Spleen (tissue), 11 donors: ENCODE results near the gene USP2. TPM values are rescaled to one million over a fixed set of nuclear protein-coding genes. Genes with fewer than 3 reads are reported as not detected.

ENCODE experiments used
- DNase-seq: peaks from one replicate; pipeline ENCODE4 v3.0.0-alpha.2; 2020
- H3K27ac ChIP-seq, 8 donors: fragments of 200-600 bp; sonication (generic) in 7 of 8; 1 replicate in 4 of 8; 2 replicates in 4 of 8; pipeline versions ENCODE4 v1.5.0 to v1.8.0; 2016 to 2021; ENCODE audit warnings: inconsistent platforms in 4 of 8, mild to moderate bottlenecking in 4 of 8, moderate library complexity in 1 of 8
- H3K27me3 ChIP-seq, 7 donors: fragments of 200-600 bp; sonication (generic) in 6 of 7; replicated peaks in 1 of 7; 1 replicate in 4 of 7; 2 replicates in 3 of 7; pipeline versions ENCODE4 v1.5.0 to v1.8.0; 2016 to 2021; ENCODE audit warnings: inconsistent platforms in 3 of 7, mild to moderate bottlenecking in 1 of 7
- H3K36me3 ChIP-seq, 6 donors: fragments of 200-600 bp; sonication (generic) in 5 of 6; 1 replicate in 4 of 6; 2 replicates in 2 of 6; pipeline versions ENCODE4 v1.5.0 to v1.8.0; 2016 to 2021; ENCODE audit warnings: inconsistent platforms in 2 of 6
- H3K4me1 ChIP-seq, 6 donors: fragments of 200-600 bp; sonication (generic) in 5 of 6; 1 replicate in 3 of 6; 2 replicates in 3 of 6; pipeline versions ENCODE4 v1.5.0 to v1.8.0; 2016 to 2021; ENCODE audit warnings: inconsistent platforms in 3 of 6
- H3K4me3 ChIP-seq, 8 donors: fragments of 200-600 bp; sonication (generic) in 7 of 8; 1 replicate in 4 of 8; 2 replicates in 4 of 8; pipeline versions ENCODE4 v1.5.0 to v1.8.0; 2016 to 2021; ENCODE audit warnings: inconsistent platforms in 4 of 8, mild to moderate bottlenecking in 4 of 8, moderate library complexity in 2 of 8
- H3K9me3 ChIP-seq, 8 donors: fragments of 200-600 bp; sonication (generic) in 7 of 8; 1 replicate in 4 of 8; 2 replicates in 4 of 8; pipeline versions ENCODE4 v1.5.0 to v1.8.0; 2016 to 2021; ENCODE audit warnings: inconsistent platforms in 4 of 8
- CTCF ChIP-seq, 11 experiments: fragments of 200-600 bp in 7 of 11; fragments of 450-650 bp in 4 of 11; sonication (generic) in 4 of 11; IDR thresholded peaks in 8 of 11; conservative IDR thresholded peaks in 3 of 11; 1 replicate in 7 of 11; 2 replicates in 4 of 11; pipeline versions ENCODE4 v1.4.0 to v1.8.0; 2016 to 2021; ENCODE audit warnings: antibody characterized with exemption in 11 of 11, inconsistent platforms in 4 of 11, mild to moderate bottlenecking in 1 of 11
- POLR2A ChIP-seq, 3 donors: fragments of 450-650 bp; IDR thresholded peaks; one replicate each; pipeline ENCODE4 v1.5.1; 2017; ENCODE audit warnings: antibody characterized with exemption in 3 of 3, mild to moderate bottlenecking in 1 of 3
- POLR2AphosphoS5 ChIP-seq, 3 donors: sonication (generic); formaldehyde crosslinking; IDR thresholded peaks; one replicate each; pipeline ENCODE4 v1.5.1; 2017; ENCODE audit warnings: antibody characterized with exemption in 3 of 3
- WGBS, 5 donors: extraction: QIAGEN DNeasy Blood & Tissue Kit in 3 of 5; methylation state at CpG; one replicate each; pipeline versions ENCODE4 v1.1.5 to v1.1.7; 2013 to 2018; 5-methylcytosine and 5-hydroxymethylcytosine counted together
- intact Hi-C: fragments of 100-400 bp; cut with DNase I; formaldehyde crosslinking; loops from one replicate; pipeline ENCODE4 v1.15.0; 2023; ENCODE audit warnings: low total_unique reads
- polyA plus RNA-seq, 3 donors: library from polyadenylated mRNA; stranded (reverse); fragments of 200-250 nt; gene quantifications; one replicate each; pipeline ENCODE4 v1.2.1, GENCODE V29; 2013
- total RNA-seq, 7 donors: library from RNA; depleted of rRNA in 3 of 7; stranded (reverse); fragments of >200 nt in 3 of 7; fragmentation: NEBNext Ultra II Directional in 4 of 7; extraction: Animal tissue kit (Norgen Biotek cat#: 25700) in 4 of 7; gene quantifications; one replicate each; pipeline versions ENCODE4 v1.1.0 to v1.2.1, GENCODE V29; 2016 to 2021
- donor health status: healthy with polysubstance abuse.
- donor health status: DM: no; HTN: no; CAD: no; lungs with moderate emphysema.
- donor health status: DM: no; HTN: no; CAD: no.
- donor health status: Bipolar disorder and iron deficiency.
- donor health status: healthy.
- donor health status: DM: no; HTN: no; CAD: no.
- donor health status: DM: yes; HTN: yes; CAD: no.

Gene USP2
- total and polyA plus RNA-seq, 10 donors = 0.15 to 0.88 (median 0.45) TPM

- Histone ChIP-seq H3K27me3 (peaks cover 0 to 57% (median 0%) of the 10 kb centered on the region in 7 donors), H3K27ac (peak overlapping the region in 1 of 8 donors; percentile 36), H3K4me3 (peak overlapping the region; percentile 46 to 78 (median 58)), H3K4me1 (peaks cover 0 to 25% (median 13%) of the 10 kb centered on the region in 6 donors), H3K9me3 (no peaks in the 10 kb centered on the region), H3K36me3 (no peaks in the 10 kb centered on the region)
- DNase-seq = peak; percentile 93
- TF ChIP-seq CTCF (IDR thresholded peaks at IDR 0.05 in 8 of 11, conservative IDR thresholded peaks at IDR 0.05 in 3 of 11) (peak; percentile 53 to 97 (median 94)), POLR2AphosphoS5 (IDR thresholded peaks at IDR 0.05) (peak in 2 of 3 donors; percentile 44 to 54), POLR2A (IDR thresholded peaks at IDR 0.05) (no peak)
- intact Hi-C loops = loop anchor here (5.0 kb wide), 1 partner anchor 116 kb away; no protein-coding TSS in a partner anchor
- 0 to 1% (median 0%) methylated on average over 47 to 54 of the region's 54 CpGs for WGBS, 5 donors
Observed at GRCh38 chr11:119356349-119357031, 25.0 kb downstream of the USP2 start.

GRCh38 chr11:119355091-119355843 is 26.2 kb downstream of the USP2 start:
- Histone ChIP-seq H3K27ac (no peak overlapping the region), H3K4me1 (peaks cover 0 to 25% (median 13%) of the 10 kb centered on the region in 6 donors), H3K4me3 (no peak overlapping the region), H3K9me3 (no peaks in the 10 kb centered on the region), H3K27me3 (peaks cover 0 to 64% (median 0%) of the 10 kb centered on the region in 7 donors), H3K36me3 (no peaks in the 10 kb centered on the region)
- TF ChIP-seq CTCF (IDR thresholded peaks at IDR 0.05 in 8 of 11, conservative IDR thresholded peaks at IDR 0.05 in 3 of 11) (no peak), POLR2AphosphoS5 (IDR thresholded peaks at IDR 0.05) (no peak), POLR2A (IDR thresholded peaks at IDR 0.05) (no peak)
- 67 to 79% (median 74%) methylated on average over 9 of the region's 9 CpGs for WGBS, 5 donors
- DNase-seq = no peak
- intact Hi-C loops = loop anchor here (5.0 kb wide), 1 partner anchor 117 kb away; no protein-coding TSS in a partner anchor

GRCh38 chr11:119352857-119353260 is 28.6 kb downstream of the USP2 start:
- 52 to 68% (median 59%) methylated on average over 4 of the region's 4 CpGs for WGBS, 5 donors
- Histone ChIP-seq H3K36me3 (no peaks in the 10 kb centered on the region), H3K4me3 (no peak overlapping the region), H3K27ac (no peak overlapping the region), H3K9me3 (no peaks in the 10 kb centered on the region), H3K4me1 (peaks cover 0 to 16% (median 12%) of the 10 kb centered on the region in 6 donors), H3K27me3 (peaks cover 0 to 67% (median 0%) of the 10 kb centered on the region in 7 donors)
- DNase-seq = peak; percentile 12
- intact Hi-C loops = no loop called here
- TF ChIP-seq POLR2AphosphoS5 (IDR thresholded peaks at IDR 0.05) = no peak
- TF ChIP-seq CTCF (IDR thresholded peaks at IDR 0.05 in 8 of 11, conservative IDR thresholded peaks at IDR 0.05 in 3 of 11) = no peak
- TF ChIP-seq POLR2A (IDR thresholded peaks at IDR 0.05) = no peak

GRCh38 chr11:119351232-119351631 is 30.3 kb downstream of the USP2 start:
- no peaks in the 10 kb centered on the region for H3K36me3 ChIP-seq
- no peak for TF ChIP-seq POLR2AphosphoS5 (IDR thresholded peaks at IDR 0.05)
- TF ChIP-seq POLR2A (IDR thresholded peaks at IDR 0.05) = no peak
- no peak for TF ChIP-seq CTCF (IDR thresholded peaks at IDR 0.05 in 8 of 11, conservative IDR thresholded peaks at IDR 0.05 in 3 of 11)
- H3K9me3 ChIP-seq = no peaks in the 10 kb centered on the region
- no peak for DNase-seq
- H3K4me3 ChIP-seq = no peak overlapping the region
- peaks cover 0 to 5% (median 4%) of the 10 kb centered on the region in 6 donors for H3K4me1 ChIP-seq
- no peak overlapping the region for H3K27ac ChIP-seq
- WGBS, 5 donors = 50 to 94% (median 58%) methylated on average over 1 to 2 of the region's 2 CpGs
- peaks cover 0 to 64% (median 0%) of the 10 kb centered on the region in 7 donors for H3K27me3 ChIP-seq
- intact Hi-C loops = no loop called here
